Naive B cell (primary cell): Measurements from ENCODE around the gene FAM81B. TPM values are rescaled to one million over a fixed set of nuclear protein-coding genes. Genes with fewer than 3 reads are reported as not detected.

Experiments
- ATAC-seq, 2 donors: fragments of 150-1000 bp; cut with Tn5 transposase; 2 replicates each; pipeline ENCODE4 v1.10.0; 2021; ENCODE audit warnings: low read depth in 2 of 2, mild to moderate bottlenecking in 2 of 2, moderate library complexity in 2 of 2
- DNase-seq: peaks from one replicate; pipeline ENCODE4 v3.0.0; 2022
- H3K27ac Mint-ChIP-seq, 6 donors: one replicate each; pipeline ENCODE4 v1.8.0; 2020 to 2022; ENCODE audit warnings: mild to moderate bottlenecking in 6 of 6, mixed read lengths in 6 of 6, moderate library complexity in 5 of 6, inconsistent platforms in 2 of 6
- H3K27me3 Mint-ChIP-seq, 3 donors: one replicate each; pipeline ENCODE4 v1.8.0; 2021 to 2022; ENCODE audit warnings: mixed read lengths in 3 of 3, mild to moderate bottlenecking in 1 of 3
- H3K36me3 Mint-ChIP-seq, 2 donors: one replicate each; pipeline ENCODE4 v1.8.0; 2020 to 2022; ENCODE audit warnings: mixed read lengths in 2 of 2, inconsistent platforms in 1 of 2, mild to moderate bottlenecking in 1 of 2
- H3K4me1 Mint-ChIP-seq, 3 donors: one replicate each; pipeline ENCODE4 v1.8.0; 2020 to 2022; ENCODE audit warnings: mixed read lengths in 3 of 3, inconsistent platforms in 1 of 3, mild to moderate bottlenecking in 1 of 3, moderate library complexity in 1 of 3
- H3K4me3 Mint-ChIP-seq, 8 donors: one replicate each; pipeline ENCODE4 v1.8.0; 2020 to 2022; ENCODE audit warnings: mild to moderate bottlenecking in 8 of 8, mixed read lengths in 8 of 8, moderate library complexity in 8 of 8, inconsistent platforms in 2 of 8
- H3K9me3 Mint-ChIP-seq, 7 donors: one replicate each; pipeline ENCODE4 v1.8.0; 2020 to 2022; ENCODE audit warnings: mixed read lengths in 7 of 7, mild to moderate bottlenecking in 5 of 7, inconsistent platforms in 2 of 7, moderate library complexity in 1 of 7
- polyA plus RNA-seq, 6 donors: library from polyadenylated mRNA; unstranded; fragments of 300-500 nt; fragmentation: Illumina TruSeq; gene quantifications; one replicate each; pipeline ENCODE4 v1.2.3, GENCODE V29; 2021; ENCODE audit warnings: low read depth in 6 of 6

FAM81B gene
- polyA plus RNA-seq, 6 donors from 2014 or later = 1.2 to 1.3 TPM; not detected in 4

GRCh38 chr5:95447961-95448360 is 56.8 kb downstream of the FAM81B start:
- Mint-ChIP-seq H3K27ac (no peak overlapping the region), H3K36me3 (no peaks in the 10 kb centered on the region), H3K9me3 (peaks cover 0 to 2% (median 0%) of the 10 kb centered on the region in 7 donors), H3K4me3 (no peak overlapping the region), H3K27me3 (peaks cover 0 to 12% (median 5%) of the 10 kb centered on the region in 3 donors), H3K4me1 (peaks cover 0 to 15% (median 3%) of the 10 kb centered on the region in 3 donors)
- ATAC-seq (no peak), DNase-seq (no peak)

DNA sequence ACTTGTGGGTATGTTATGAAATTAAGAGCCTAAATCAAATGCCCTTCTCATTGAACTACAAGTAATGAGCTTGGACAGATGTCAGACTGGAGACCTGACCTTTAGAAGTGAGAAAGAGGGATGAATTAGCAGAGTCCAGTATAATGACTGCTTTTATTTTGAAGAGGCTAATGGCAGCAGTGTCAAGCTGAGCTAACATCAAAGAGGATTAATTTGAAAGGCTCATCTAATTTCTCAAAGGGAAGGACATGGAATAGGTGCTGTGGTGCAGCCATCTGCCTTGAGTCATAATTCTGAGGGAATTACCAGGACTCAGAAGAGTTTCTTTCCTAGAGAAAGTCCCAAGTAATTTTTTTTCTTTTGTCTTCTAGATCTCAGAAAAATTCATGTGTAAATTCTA is 57.6 kb downstream of the FAM81B start:
- H3K4me1 Mint-ChIP-seq = peaks cover 0 to 15% (median 3%) of the 10 kb centered on the region in 3 donors
- ATAC-seq (no peak), DNase-seq (no peak)
- H3K4me3 Mint-ChIP-seq = no peak overlapping the region
- H3K27ac Mint-ChIP-seq = no peak overlapping the region
- peaks cover 0 to 8% (median 0%) of the 10 kb centered on the region in 3 donors for H3K27me3 Mint-ChIP-seq
- H3K36me3 Mint-ChIP-seq = no peaks in the 10 kb centered on the region
- H3K9me3 Mint-ChIP-seq = peaks cover 0 to 2% (median 0%) of the 10 kb centered on the region in 7 donors

DNA sequence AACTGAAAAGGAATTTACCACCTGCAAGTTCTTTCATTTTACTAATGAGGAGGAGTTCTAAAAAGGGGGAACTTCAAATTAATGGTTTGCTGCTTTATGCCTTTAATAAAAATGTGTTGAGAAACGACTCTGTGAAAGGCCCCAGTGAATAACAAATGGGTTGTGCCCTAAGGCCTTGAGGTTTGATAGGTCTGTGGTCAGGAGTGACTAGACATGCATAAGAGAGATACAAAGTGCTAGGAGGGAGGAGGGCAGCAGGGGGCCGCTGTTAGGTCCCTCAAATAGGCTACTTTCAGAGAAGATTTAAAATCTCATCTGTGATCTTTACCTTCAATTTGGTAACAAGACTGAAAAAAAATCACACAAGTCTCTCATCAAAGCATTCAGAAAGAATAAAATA is 58.3 kb downstream of the FAM81B start:
- Mint-ChIP-seq H3K4me1 (peaks cover 0 to 9% (median 3%) of the 10 kb centered on the region in 3 donors), H3K27ac (no peak overlapping the region), H3K4me3 (no peak overlapping the region), H3K36me3 (no peaks in the 10 kb centered on the region), H3K9me3 (no peaks in the 10 kb centered on the region), H3K27me3 (peaks cover 0 to under 1% (median 0%) of the 10 kb centered on the region in 3 donors)
- ATAC-seq (no peak), DNase-seq (no peak)

GRCh38 chr5:95454536-95454935 is 63.4 kb downstream of the FAM81B start:
- no peak overlapping the region for H3K27ac Mint-ChIP-seq
- H3K4me3 Mint-ChIP-seq = no peak overlapping the region
- no peak for ATAC-seq
- no peaks in the 10 kb centered on the region for H3K4me1 Mint-ChIP-seq
- H3K27me3 Mint-ChIP-seq = no peaks in the 10 kb centered on the region
- H3K36me3 Mint-ChIP-seq = peaks cover 0 to 2% of the 10 kb centered on the region in 2 donors
- no peak for DNase-seq
- no peaks in the 10 kb centered on the region for H3K9me3 Mint-ChIP-seq

- Mint-ChIP-seq H3K27ac (no peak overlapping the region), H3K27me3 (no peaks in the 10 kb centered on the region), H3K4me1 (no peaks in the 10 kb centered on the region), H3K9me3 (no peaks in the 10 kb centered on the region), H3K36me3 (peaks cover 12 to 20% of the 10 kb centered on the region in 2 donors), H3K4me3 (no peak overlapping the region)
- ATAC-seq = no peak
- DNase-seq = no peak
Measured at GRCh38 chr5:95460665-95461064, 69.5 kb downstream of the FAM81B start.

DNA sequence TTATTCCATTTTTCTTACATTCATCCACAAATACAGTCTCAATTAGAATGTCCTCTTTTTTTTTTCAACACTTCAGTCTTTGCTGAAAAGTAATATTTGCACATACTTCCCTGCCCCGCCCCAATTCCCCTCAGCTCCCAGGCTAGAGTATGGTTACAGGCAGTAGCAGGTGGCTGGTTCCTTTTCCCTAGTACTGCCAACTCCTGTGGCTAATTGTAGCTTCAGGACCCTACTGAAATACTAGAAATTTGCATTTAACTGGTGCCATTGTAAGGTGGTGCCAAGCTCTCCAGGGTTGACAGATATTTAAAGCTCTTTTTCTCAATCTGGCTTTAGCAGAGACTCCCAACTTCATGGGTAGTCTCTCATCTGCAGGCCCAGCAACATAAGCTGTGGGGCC is 80.3 kb downstream of the FAM81B start:
- Mint-ChIP-seq H3K36me3 (peaks cover 22% of the 10 kb centered on the region in 2 donors), H3K27ac (peak overlapping the region in 1 of 6 donors; percentile 34), H3K4me3 (no peak overlapping the region), H3K4me1 (peaks cover 3 to 12% (median 10%) of the 10 kb centered on the region in 3 donors), H3K9me3 (no peaks in the 10 kb centered on the region), H3K27me3 (no peaks in the 10 kb centered on the region)
- ATAC-seq (no peak), DNase-seq (no peak)

DNA sequence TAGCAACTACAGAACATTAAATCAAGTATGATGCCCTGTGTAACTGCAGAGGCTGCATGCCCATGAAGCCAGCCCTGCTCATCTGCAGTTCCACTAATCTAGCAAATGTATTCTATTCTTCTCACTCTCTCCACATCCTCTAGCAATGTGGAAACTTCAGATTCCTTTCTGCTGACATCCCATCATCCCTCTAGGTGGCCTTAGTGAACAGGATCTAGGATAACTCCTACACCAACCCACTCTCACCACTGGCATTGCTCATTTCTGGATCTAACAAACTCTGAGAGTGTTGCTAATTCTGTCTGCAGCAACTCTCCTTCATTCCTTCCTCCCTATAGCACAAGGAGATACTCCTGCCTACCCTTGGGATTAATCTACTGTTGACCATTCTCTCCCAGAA is 80.8 kb downstream of the FAM81B start:
- Mint-ChIP-seq H3K4me1 (peaks cover 3 to 12% (median 10%) of the 10 kb centered on the region in 3 donors), H3K9me3 (no peaks in the 10 kb centered on the region), H3K27me3 (no peaks in the 10 kb centered on the region), H3K27ac (peak overlapping the region in 3 of 6 donors; percentile 34 to 80 (median 49)), H3K36me3 (peaks cover 22% of the 10 kb centered on the region in 2 donors), H3K4me3 (no peak overlapping the region)
- ATAC-seq (no peak), DNase-seq (no peak)

- ATAC-seq (no peak), DNase-seq (no peak)
- Mint-ChIP-seq H3K4me3 (no peak overlapping the region), H3K27ac (no peak overlapping the region), H3K27me3 (no peaks in the 10 kb centered on the region), H3K9me3 (peaks cover 11 to 25% (median 24%) of the 10 kb centered on the region in 7 donors), H3K36me3 (peaks cover 63% of the 10 kb centered on the region in 2 donors), H3K4me1 (peaks cover 0 to 2% (median 0%) of the 10 kb centered on the region in 3 donors)
Measured at GRCh38 chr5:95484421-95484820, 93.3 kb downstream of the FAM81B start.

GRCh38 chr5:95486191-95486590 is 95.0 kb downstream of the FAM81B start:
- Mint-ChIP-seq H3K4me1 (peaks cover 0 to 2% (median 0%) of the 10 kb centered on the region in 3 donors), H3K36me3 (peaks cover 61 to 66% of the 10 kb centered on the region in 2 donors), H3K27ac (no peak overlapping the region), H3K4me3 (no peak overlapping the region), H3K9me3 (peaks cover 13 to 27% (median 25%) of the 10 kb centered on the region in 7 donors), H3K27me3 (no peaks in the 10 kb centered on the region)
- DNase-seq = no peak
- ATAC-seq = no peak

GRCh38 chr5:95487880-95488279 is 96.7 kb downstream of the FAM81B start:
- Mint-ChIP-seq H3K4me3 (no peak overlapping the region), H3K36me3 (peaks cover 65 to 67% of the 10 kb centered on the region in 2 donors), H3K4me1 (peaks cover 0 to 2% (median 0%) of the 10 kb centered on the region in 3 donors), H3K27ac (no peak overlapping the region), H3K9me3 (peaks cover 11 to 28% (median 25%) of the 10 kb centered on the region in 7 donors), H3K27me3 (no peaks in the 10 kb centered on the region)
- ATAC-seq (no peak), DNase-seq (no peak)

Other genes starting within 250 kb of the FAM81B start
- 1 to 10 TPM in 2 of 6 donors, under 1 TPM in 4; 0.39 to 2.3 (median 0.81) TPM for gene MCTP1, start 106.3 kb upstream of the FAM81B start, polyA plus RNA-seq
- 10 to 100 TPM; 31.3 to 57.4 (median 38.9) TPM for gene SKIC3, start 163.6 kb downstream of the FAM81B start, polyA plus RNA-seq
- 1 to 10 TPM; 4.8 to 8.8 (median 6.1) TPM for gene ARSK, start 163.7 kb downstream of the FAM81B start, polyA plus RNA-seq
- under 1 TPM in 5 of 6 donors, not detected in 1; 0.33 to 0.71 (median 0.61) TPM for gene GPR150, start 228.7 kb downstream of the FAM81B start, polyA plus RNA-seq